Stimulated activated CD4-positive, alpha-beta T cell treated with anti-CD3 and anti-CD28 coated beads, Interleukin-4, amount 100 ng/mL, for 24 hours (primary cell): Measurements from ENCODE around the gene ADAM12.

Source experiments
- DNase-seq: peaks from one replicate; pipeline ENCODE4 v3.0.0-alpha.2; 2020

ADAM12 gene

GRCh38 chr10:126102636-126103035, 285.6 kb downstream of the ADAM12 start:
- no peak for DNase-seq

- DNase-seq: no peak
Measured at GRCh38 chr10:126101736-126102135, 286.5 kb downstream of the ADAM12 start.

GRCh38 chr10:126101325-126101724, 287.0 kb downstream of the ADAM12 start:
- DNase-seq: no peak

GRCh38 chr10:126099366-126099765, 288.9 kb downstream of the ADAM12 start:
- no peak for DNase-seq

GRCh38 chr10:126098226-126098581, 290.1 kb downstream of the ADAM12 start:
- DNase-seq: no peak

- no peak for DNase-seq
Measured at GRCh38 chr10:126097558-126098225, 290.6 kb downstream of the ADAM12 start.

GRCh38 chr10:126094537-126094936, 293.7 kb downstream of the ADAM12 start:
- no peak for DNase-seq

- no peak for DNase-seq
Measured at GRCh38 chr10:126092366-126093215, 295.7 kb downstream of the ADAM12 start.

- no peak for DNase-seq
Measured at GRCh38 chr10:126090911-126091728, 297.2 kb downstream of the ADAM12 start.

- DNase-seq: no peak
Measured at GRCh38 chr10:126090443-126090842, 297.8 kb downstream of the ADAM12 start.

- DNase-seq: no peak
Measured at GRCh38 chr10:126087796-126088505, 300.3 kb downstream of the ADAM12 start.

GRCh38 chr10:126087153-126087680, 301.1 kb downstream of the ADAM12 start:
- DNase-seq: no peak

GRCh38 chr10:126085806-126086205, 302.5 kb downstream of the ADAM12 start:
- DNase-seq: no peak

GRCh38 chr10:126084369-126084768, 303.9 kb downstream of the ADAM12 start:
- DNase-seq: no peak

GRCh38 chr10:126083009-126083408, 305.3 kb downstream of the ADAM12 start:
- DNase-seq: no peak

- no peak for DNase-seq
Measured at GRCh38 chr10:126081841-126082466, 306.3 kb downstream of the ADAM12 start.

GRCh38 chr10:126080879-126081411, 307.3 kb downstream of the ADAM12 start:
- DNase-seq: no peak

GRCh38 chr10:126080291-126080825, 307.9 kb downstream of the ADAM12 start:
- DNase-seq: no peak

- no peak for DNase-seq
Measured at GRCh38 chr10:126075009-126075408, 313.3 kb downstream of the ADAM12 start.

GRCh38 chr10:126074291-126074690, 314.0 kb downstream of the ADAM12 start:
- no peak for DNase-seq

GRCh38 chr10:126073606-126074005, 314.7 kb downstream of the ADAM12 start:
- DNase-seq: no peak

- no peak for DNase-seq
Measured at GRCh38 chr10:126072622-126073021, 315.7 kb downstream of the ADAM12 start.
